Adrenal gland (tissue), 5 donors: ENCODE measurements around the gene VSIG10L2.

ENCODE experiments used
- CTCF ChIP-seq, 6 experiments: fragments of 450-650 bp in 4 of 6; fragments of 200-600 bp in 2 of 6; sonication (generic) in 1 of 6; IDR thresholded peaks; 1 replicate in 5 of 6; 2 replicates in 1 of 6; pipeline versions ENCODE4 v1.5.1 to v1.8.0; 2016 to 2021; ENCODE audit warnings: antibody characterized with exemption in 6 of 6, mild to moderate bottlenecking in 2 of 6, moderate library complexity in 1 of 6
- POLR2A ChIP-seq, 2 donors: fragments of 450-650 bp; IDR thresholded peaks; one replicate each; pipeline ENCODE4 v1.6.1; 2017; ENCODE audit warnings: antibody characterized with exemption in 2 of 2, mild to moderate bottlenecking in 2 of 2, moderate library complexity in 1 of 2
- donor health status: DM: no; HTN: no; CAD: no.

- TF ChIP-seq CTCF (IDR thresholded peaks at IDR 0.05), result no peak
- no peak for TF ChIP-seq POLR2A (IDR thresholded peaks at IDR 0.05)
Observed at GRCh38 chr11:125947419-125948277, 1.8 kb downstream of the VSIG10L2 start.
